ENCODE measurements around the gene ZNF438.

The ZNF438 gene

DNA sequence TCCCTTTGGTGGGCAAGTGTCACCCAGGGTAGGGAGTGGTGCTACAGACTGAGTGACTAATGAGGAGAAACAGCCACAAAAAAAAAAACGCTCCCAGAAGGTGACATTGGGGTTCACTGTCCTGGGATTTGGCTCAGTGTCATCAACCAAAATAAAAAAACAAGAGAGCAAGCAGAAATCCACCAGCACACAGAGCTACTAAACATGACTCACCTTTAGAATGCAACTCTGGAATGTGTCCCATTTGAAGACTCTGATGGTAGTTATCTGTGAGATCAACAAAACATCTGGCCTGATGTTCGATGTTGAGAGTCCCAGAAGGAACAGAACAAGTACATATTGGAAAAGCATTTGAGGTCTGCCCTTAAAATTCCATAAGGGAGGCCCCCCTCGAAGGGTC is 201.8 kb downstream of the ZNF438 start:
- Histone ChIP-seq H3K4me3 (ENCODE audit: low read depth in 1 of 5, low read length in 5 of 5) (no peak overlapping the region), H3K9ac (ENCODE audit: low read length in 5 of 5) (no peak overlapping the region), H3K27ac (ENCODE audit: low read depth, low read length) (no peak overlapping the region), H3K9me3 (ENCODE audit: control insufficient read depth in 5 of 5, low read length in 5 of 5) (no peaks in the 10 kb centered on the region), H3K4me1 (ENCODE audit: control insufficient read depth in 5 of 5, insufficient read depth in 5 of 5, low read length in 5 of 5) (peaks cover 1 to 28% (median 20%) of the 10 kb centered on the region in 5 donors), H3K36me3 (ENCODE audit: control insufficient read depth in 5 of 5, insufficient read depth in 5 of 5, low read length in 5 of 5) (no peaks in the 10 kb centered on the region), H3K27me3 (ENCODE audit: control insufficient read depth in 5 of 5, insufficient read depth in 4 of 5, low read length in 5 of 5) (no peaks in the 10 kb centered on the region)

DNA sequence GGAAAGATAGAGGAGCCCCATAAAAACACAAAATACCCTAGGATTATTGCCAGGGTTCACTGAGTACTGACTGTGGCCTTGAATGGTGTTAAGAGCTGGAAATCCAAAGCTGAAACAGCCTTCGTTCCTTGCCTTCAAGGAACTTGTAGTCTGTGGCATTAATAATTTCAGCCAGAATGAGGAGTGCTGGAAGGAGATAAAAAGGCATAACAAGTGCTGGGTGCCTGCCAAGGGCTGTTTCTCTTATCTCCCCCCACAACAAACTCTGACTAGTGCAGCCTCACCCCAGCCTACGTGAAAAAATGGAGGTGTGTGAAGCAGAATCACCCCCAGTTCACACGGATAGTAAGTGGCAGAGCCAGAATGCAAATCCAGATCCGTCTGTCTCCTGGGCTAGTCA is 203.0 kb downstream of the ZNF438 start:
- H3K9me3 ChIP-seq (ENCODE audit: control insufficient read depth in 5 of 5, low read length in 5 of 5), result no peaks in the 10 kb centered on the region
- no peaks in the 10 kb centered on the region for H3K27me3 ChIP-seq (ENCODE audit: control insufficient read depth in 5 of 5, insufficient read depth in 4 of 5, low read length in 5 of 5)
- no peak overlapping the region for H3K27ac ChIP-seq (ENCODE audit: low read depth, low read length)
- peaks cover 1 to 19% (median 15%) of the 10 kb centered on the region in 5 donors for H3K4me1 ChIP-seq (ENCODE audit: control insufficient read depth in 5 of 5, insufficient read depth in 5 of 5, low read length in 5 of 5)
- no peaks in the 10 kb centered on the region for H3K36me3 ChIP-seq (ENCODE audit: control insufficient read depth in 5 of 5, insufficient read depth in 5 of 5, low read length in 5 of 5)
- H3K4me3 ChIP-seq (ENCODE audit: low read depth in 1 of 5, low read length in 5 of 5), result no peak overlapping the region
- H3K9ac ChIP-seq (ENCODE audit: low read length in 5 of 5), result no peak overlapping the region

DNA sequence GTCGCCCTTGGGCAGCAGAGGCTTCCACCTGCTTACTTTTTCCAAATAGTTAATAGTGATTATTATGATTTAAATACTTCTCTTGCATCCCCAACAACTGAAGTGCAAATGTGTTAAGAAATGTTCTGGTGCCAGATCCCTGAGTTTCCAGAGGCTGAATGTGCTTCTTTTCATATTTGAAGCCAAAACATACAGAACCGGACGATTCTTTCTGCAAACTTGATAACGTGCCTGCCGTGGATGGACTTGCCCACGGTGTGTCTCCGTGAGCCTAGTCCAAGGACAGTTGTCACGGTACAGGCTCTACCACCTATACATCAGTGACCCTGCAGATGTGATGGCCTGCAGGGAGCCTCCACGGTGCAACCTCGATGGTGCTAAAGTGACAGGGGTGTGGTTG is 203.5 kb downstream of the ZNF438 start:
- H3K9me3 ChIP-seq (ENCODE audit: control insufficient read depth in 5 of 5, low read length in 5 of 5), result no peaks in the 10 kb centered on the region
- no peak overlapping the region for H3K27ac ChIP-seq (ENCODE audit: low read depth, low read length)

DNA sequence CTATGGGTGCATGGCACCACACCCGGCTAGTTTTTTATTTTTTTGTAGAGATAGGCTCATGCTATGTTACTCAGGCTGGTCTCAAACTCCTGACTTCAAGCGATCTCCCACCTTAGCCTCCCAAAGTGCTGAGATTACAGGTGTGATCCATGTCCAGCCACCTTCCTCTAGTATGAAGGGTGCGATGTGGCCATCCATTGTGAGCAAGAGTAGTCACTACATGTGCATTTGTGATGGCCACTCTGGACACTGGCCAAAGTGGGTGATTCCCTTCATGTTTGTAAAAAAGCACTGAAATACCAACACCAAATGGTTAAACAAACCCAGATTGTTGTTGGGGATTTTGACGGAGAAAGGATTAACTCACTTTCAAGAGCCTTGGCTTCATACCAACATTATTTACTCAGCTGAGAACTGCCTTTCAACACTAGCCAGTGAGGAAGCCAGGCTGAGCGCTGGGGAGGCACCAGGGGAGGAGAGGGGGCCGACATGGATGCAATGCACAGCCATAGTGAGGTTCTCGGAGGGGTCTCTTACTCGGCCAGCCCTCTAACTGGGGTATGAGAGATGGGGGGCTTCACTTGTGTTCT is 204.0 kb downstream of the ZNF438 start:
- H3K9ac ChIP-seq (ENCODE audit: low read length in 5 of 5), result no peak overlapping the region
- no peaks in the 10 kb centered on the region for H3K36me3 ChIP-seq (ENCODE audit: control insufficient read depth in 5 of 5, insufficient read depth in 5 of 5, low read length in 5 of 5)
- H3K4me3 ChIP-seq (ENCODE audit: low read depth in 1 of 5, low read length in 5 of 5), result no peak overlapping the region

More for the DNA sequence above, 203.5 kb downstream of the ZNF438 start:
- H3K36me3 ChIP-seq (ENCODE audit: control insufficient read depth in 5 of 5, insufficient read depth in 5 of 5, low read length in 5 of 5), result no peaks in the 10 kb centered on the region
- H3K9ac ChIP-seq (ENCODE audit: low read length in 5 of 5), result no peak overlapping the region
- H3K4me1 ChIP-seq (ENCODE audit: control insufficient read depth in 5 of 5, insufficient read depth in 5 of 5, low read length in 5 of 5), result peaks cover 1 to 19% (median 15%) of the 10 kb centered on the region in 5 donors
- H3K27me3 ChIP-seq (ENCODE audit: control insufficient read depth in 5 of 5, insufficient read depth in 4 of 5, low read length in 5 of 5), result no peaks in the 10 kb centered on the region
- H3K4me3 ChIP-seq (ENCODE audit: low read depth in 1 of 5, low read length in 5 of 5), result no peak overlapping the region

DNA sequence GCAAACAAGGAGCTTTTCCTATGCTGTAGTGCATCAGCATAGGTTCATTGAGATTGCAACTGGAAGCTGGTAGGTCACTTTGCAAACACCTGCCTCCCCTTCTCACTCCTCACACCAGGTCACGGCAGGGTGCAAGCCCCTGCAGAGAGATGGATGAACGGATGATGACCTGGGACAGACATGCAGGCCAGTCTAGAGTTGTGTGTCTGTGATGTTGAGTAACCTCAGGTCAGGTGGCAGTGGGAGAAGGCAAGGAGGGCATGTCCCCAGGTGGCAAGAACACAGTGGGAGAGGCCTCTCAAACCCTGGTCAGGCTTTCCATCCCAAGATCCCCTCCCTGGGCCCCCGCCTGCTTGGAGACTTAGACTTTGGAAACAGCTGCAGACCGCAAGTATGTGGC is 205.0 kb downstream of the ZNF438 start:
- H3K27ac ChIP-seq (ENCODE audit: low read depth, low read length), result no peak overlapping the region
- no peak overlapping the region for H3K4me3 ChIP-seq (ENCODE audit: low read depth in 1 of 5, low read length in 5 of 5)
- H3K27me3 ChIP-seq (ENCODE audit: control insufficient read depth in 5 of 5, insufficient read depth in 4 of 5, low read length in 5 of 5), result no peaks in the 10 kb centered on the region
- no peak overlapping the region for H3K9ac ChIP-seq (ENCODE audit: low read length in 5 of 5)
- no peaks in the 10 kb centered on the region for H3K9me3 ChIP-seq (ENCODE audit: control insufficient read depth in 5 of 5, low read length in 5 of 5)
- H3K4me1 ChIP-seq (ENCODE audit: control insufficient read depth in 5 of 5, insufficient read depth in 5 of 5, low read length in 5 of 5), result peaks cover 1 to 24% (median 15%) of the 10 kb centered on the region in 5 donors
- no peaks in the 10 kb centered on the region for H3K36me3 ChIP-seq (ENCODE audit: control insufficient read depth in 5 of 5, insufficient read depth in 5 of 5, low read length in 5 of 5)

More for the DNA sequence above, 204.0 kb downstream of the ZNF438 start:
- H3K4me1 ChIP-seq (ENCODE audit: control insufficient read depth in 5 of 5, insufficient read depth in 5 of 5, low read length in 5 of 5), result peaks cover 1 to 19% (median 15%) of the 10 kb centered on the region in 5 donors
- H3K27ac ChIP-seq (ENCODE audit: low read depth, low read length), result no peak overlapping the region
- H3K27me3 ChIP-seq (ENCODE audit: control insufficient read depth in 5 of 5, insufficient read depth in 4 of 5, low read length in 5 of 5), result no peaks in the 10 kb centered on the region
- no peaks in the 10 kb centered on the region for H3K9me3 ChIP-seq (ENCODE audit: control insufficient read depth in 5 of 5, low read length in 5 of 5)

DNA sequence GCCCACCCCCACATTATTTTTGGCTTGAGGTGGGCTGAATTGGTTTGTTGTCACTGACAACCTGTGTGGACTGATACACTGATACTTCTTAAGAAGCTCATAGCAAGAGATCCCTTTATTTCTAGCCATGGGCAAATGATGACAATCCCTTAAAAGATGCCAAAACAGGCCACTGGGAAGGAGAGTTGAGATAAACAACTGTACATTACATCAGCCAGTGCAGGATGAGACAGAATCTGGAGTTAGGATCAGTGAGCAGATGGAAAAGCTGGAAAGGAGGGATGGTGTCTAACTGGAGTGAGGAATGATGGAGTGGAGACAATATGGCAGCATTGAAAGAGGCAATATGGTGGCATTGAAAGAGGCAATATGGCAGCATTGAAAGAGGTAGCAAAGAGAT is 206.2 kb downstream of the ZNF438 start:
- Histone ChIP-seq H3K27me3 (ENCODE audit: control insufficient read depth in 5 of 5, insufficient read depth in 4 of 5, low read length in 5 of 5) (no peaks in the 10 kb centered on the region), H3K36me3 (ENCODE audit: control insufficient read depth in 5 of 5, insufficient read depth in 5 of 5, low read length in 5 of 5) (no peaks in the 10 kb centered on the region), H3K9me3 (ENCODE audit: control insufficient read depth in 5 of 5, low read length in 5 of 5) (no peaks in the 10 kb centered on the region), H3K4me3 (ENCODE audit: low read depth in 1 of 5, low read length in 5 of 5) (no peak overlapping the region), H3K4me1 (ENCODE audit: control insufficient read depth in 5 of 5, insufficient read depth in 5 of 5, low read length in 5 of 5) (peaks cover 3 to 26% (median 23%) of the 10 kb centered on the region in 5 donors), H3K27ac (ENCODE audit: low read depth, low read length) (no peak overlapping the region), H3K9ac (ENCODE audit: low read length in 5 of 5) (no peak overlapping the region)

DNA sequence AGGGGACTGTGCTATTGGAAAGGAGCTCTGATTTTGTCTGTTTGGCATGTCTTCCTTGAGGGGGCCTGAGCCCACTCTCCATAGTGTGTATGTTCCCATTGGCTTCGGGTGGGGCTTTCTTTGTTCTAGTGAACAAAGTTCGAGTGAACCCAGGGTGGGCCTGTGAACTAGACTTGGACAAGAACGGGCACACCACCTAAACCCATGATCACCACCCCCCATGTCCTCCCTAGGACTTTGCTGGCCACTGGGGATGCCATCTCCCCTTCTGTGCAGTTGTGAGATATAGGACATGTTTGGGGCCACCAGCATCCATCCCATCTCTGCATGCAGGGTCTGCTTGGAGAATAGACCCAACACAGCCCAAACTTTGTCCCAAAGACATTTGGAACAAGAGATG is 206.6 kb downstream of the ZNF438 start:
- Histone ChIP-seq H3K36me3 (ENCODE audit: control insufficient read depth in 5 of 5, insufficient read depth in 5 of 5, low read length in 5 of 5) (no peaks in the 10 kb centered on the region), H3K9me3 (ENCODE audit: control insufficient read depth in 5 of 5, low read length in 5 of 5) (no peaks in the 10 kb centered on the region), H3K4me1 (ENCODE audit: control insufficient read depth in 5 of 5, insufficient read depth in 5 of 5, low read length in 5 of 5) (peaks cover 3 to 31% (median 27%) of the 10 kb centered on the region in 5 donors), H3K27ac (ENCODE audit: low read depth, low read length) (no peak overlapping the region), H3K9ac (ENCODE audit: low read length in 5 of 5) (no peak overlapping the region), H3K4me3 (ENCODE audit: low read depth in 1 of 5, low read length in 5 of 5) (no peak overlapping the region), H3K27me3 (ENCODE audit: control insufficient read depth in 5 of 5, insufficient read depth in 4 of 5, low read length in 5 of 5) (no peaks in the 10 kb centered on the region)

DNA sequence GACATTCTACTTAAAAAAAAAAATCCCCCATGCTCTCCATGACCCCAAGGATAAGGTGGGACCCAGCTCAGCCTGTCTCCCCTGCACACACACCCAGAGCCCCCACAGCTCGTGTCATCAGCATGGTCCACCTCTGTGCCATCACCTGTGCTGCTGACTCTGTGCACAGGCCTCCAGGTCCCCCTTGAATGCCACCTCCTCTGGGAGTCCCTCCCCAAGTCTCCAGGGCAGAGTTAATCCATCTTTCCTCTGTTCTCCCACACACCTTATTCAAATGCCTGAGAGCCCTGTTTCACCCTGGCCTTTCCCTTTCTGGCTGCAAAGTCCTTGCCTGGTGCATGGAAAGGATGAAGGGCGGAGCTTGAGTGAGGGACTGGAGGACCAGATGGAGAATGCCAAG is 208.0 kb downstream of the ZNF438 start:
- Histone ChIP-seq H3K4me1 (ENCODE audit: control insufficient read depth in 5 of 5, insufficient read depth in 5 of 5, low read length in 5 of 5) (peaks cover 3 to 45% (median 37%) of the 10 kb centered on the region in 5 donors), H3K9me3 (ENCODE audit: control insufficient read depth in 5 of 5, low read length in 5 of 5) (no peaks in the 10 kb centered on the region), H3K27ac (ENCODE audit: low read depth, low read length) (no peak overlapping the region), H3K4me3 (ENCODE audit: low read depth in 1 of 5, low read length in 5 of 5) (no peak overlapping the region), H3K36me3 (ENCODE audit: control insufficient read depth in 5 of 5, insufficient read depth in 5 of 5, low read length in 5 of 5) (no peaks in the 10 kb centered on the region), H3K9ac (ENCODE audit: low read length in 5 of 5) (no peak overlapping the region), H3K27me3 (ENCODE audit: control insufficient read depth in 5 of 5, insufficient read depth in 4 of 5, low read length in 5 of 5) (no peaks in the 10 kb centered on the region)

DNA sequence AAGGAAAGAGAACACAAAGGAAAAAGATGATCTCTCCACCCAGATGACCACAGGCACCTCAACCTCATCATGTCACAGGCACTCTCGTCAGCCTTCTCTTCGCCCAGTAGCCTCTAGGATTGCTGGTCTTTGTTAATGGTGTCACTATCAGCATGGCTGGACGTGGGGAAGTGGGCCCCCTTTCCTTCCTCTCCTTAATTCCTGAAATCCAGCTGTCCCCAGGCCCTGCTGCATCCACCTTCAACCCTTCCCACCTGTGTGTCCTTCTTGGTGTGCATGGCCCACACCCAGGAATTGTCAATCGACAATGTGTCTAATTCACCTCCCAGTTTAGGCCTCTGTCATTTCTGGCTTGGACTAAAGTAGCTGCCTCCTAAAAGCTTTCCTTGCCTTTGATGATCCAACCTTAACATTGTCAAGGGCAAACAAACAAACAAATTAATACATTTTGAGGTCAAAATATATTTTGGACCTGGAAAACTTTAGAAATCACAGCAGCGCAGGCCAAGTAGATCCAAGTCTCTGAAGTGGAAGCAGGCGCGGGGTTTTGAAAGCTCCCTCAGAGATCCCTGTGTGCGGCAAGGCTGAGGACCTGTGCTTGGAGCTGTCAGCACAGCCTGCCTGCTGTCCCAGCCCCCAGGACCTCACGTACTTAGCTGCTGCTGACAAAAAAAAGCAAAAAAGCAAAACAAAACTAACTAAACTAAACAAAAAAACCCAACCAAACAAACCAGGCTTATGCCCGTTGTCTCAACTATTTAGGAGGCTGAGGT is 208.8 kb downstream of the ZNF438 start:
- no peak overlapping the region for H3K27ac ChIP-seq (ENCODE audit: low read depth, low read length)
- no peaks in the 10 kb centered on the region for H3K27me3 ChIP-seq (ENCODE audit: control insufficient read depth in 5 of 5, insufficient read depth in 4 of 5, low read length in 5 of 5)
- H3K36me3 ChIP-seq (ENCODE audit: control insufficient read depth in 5 of 5, insufficient read depth in 5 of 5, low read length in 5 of 5), result no peaks in the 10 kb centered on the region
- H3K9ac ChIP-seq (ENCODE audit: low read length in 5 of 5), result no peak overlapping the region
- H3K4me1 ChIP-seq (ENCODE audit: control insufficient read depth in 5 of 5, insufficient read depth in 5 of 5, low read length in 5 of 5), result peaks cover 5 to 47% (median 39%) of the 10 kb centered on the region in 5 donors
- no peak overlapping the region for H3K4me3 ChIP-seq (ENCODE audit: low read depth in 1 of 5, low read length in 5 of 5)
- H3K9me3 ChIP-seq (ENCODE audit: control insufficient read depth in 5 of 5, low read length in 5 of 5), result no peaks in the 10 kb centered on the region

DNA sequence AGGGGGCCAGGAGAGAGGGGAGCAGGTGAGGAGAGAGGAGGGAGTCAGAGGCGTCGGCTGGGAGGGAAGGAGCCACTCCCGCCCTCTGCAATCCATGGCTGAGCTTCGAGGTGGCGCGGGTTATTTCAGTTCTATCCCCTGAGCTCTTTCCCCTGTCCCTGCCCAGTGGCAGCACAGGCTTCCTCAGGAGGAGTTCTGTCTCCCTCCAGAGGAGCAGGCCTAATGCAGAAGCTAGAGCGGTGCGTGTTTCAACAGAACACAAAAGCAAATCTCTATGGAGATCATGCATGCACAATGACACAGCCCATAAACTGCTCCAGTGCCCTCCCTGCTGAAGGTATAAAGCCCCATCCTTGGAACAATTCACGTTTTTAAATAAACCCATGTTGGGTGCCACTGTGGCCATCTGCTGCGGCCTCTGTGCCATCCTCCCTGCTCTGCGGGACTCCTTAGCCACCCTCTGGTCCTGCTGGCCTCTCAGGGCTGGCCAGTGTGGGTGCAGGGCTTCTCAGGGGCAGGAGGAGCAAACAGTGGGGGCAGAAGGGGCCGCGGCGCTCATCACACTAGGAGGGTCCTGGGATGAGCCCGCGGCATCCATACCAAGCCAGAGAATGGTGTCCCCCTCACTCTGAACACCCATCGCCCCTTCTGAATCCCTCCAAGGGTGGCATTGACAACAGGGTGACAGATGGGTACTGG is 209.5 kb downstream of the ZNF438 start:
- Histone ChIP-seq H3K36me3 (ENCODE audit: control insufficient read depth in 5 of 5, insufficient read depth in 5 of 5, low read length in 5 of 5) (no peaks in the 10 kb centered on the region), H3K9ac (ENCODE audit: low read length in 5 of 5) (no peak overlapping the region), H3K9me3 (ENCODE audit: control insufficient read depth in 5 of 5, low read length in 5 of 5) (no peaks in the 10 kb centered on the region), H3K4me3 (ENCODE audit: low read depth in 1 of 5, low read length in 5 of 5) (no peak overlapping the region), H3K27me3 (ENCODE audit: control insufficient read depth in 5 of 5, insufficient read depth in 4 of 5, low read length in 5 of 5) (no peaks in the 10 kb centered on the region), H3K27ac (ENCODE audit: low read depth, low read length) (no peak overlapping the region), H3K4me1 (ENCODE audit: control insufficient read depth in 5 of 5, insufficient read depth in 5 of 5, low read length in 5 of 5) (peaks cover 7 to 47% (median 36%) of the 10 kb centered on the region in 5 donors)

All from subcutaneous abdominal adipose tissue (tissue), 5 donors.